TTC549 (cell line): Measurements from ENCODE around the gene SPATS1.

ENCODE experiments used
- FAIRE-seq: peaks from 2 replicates; lab custom pipeline; 2012; peaks lifted over from hg19 to GRCh38; lab: Jason Lieb, UNC

Gene SPATS1

GRCh38 chr6:44388887-44389286, 46.4 kb downstream of the SPATS1 start:
- no peak for FAIRE-seq

GRCh38 chr6:44390158-44390683, 47.8 kb downstream of the SPATS1 start:
- FAIRE-seq: no peak
